K562 (cell line): ENCODE measurements around the gene PRR16. TPM values are rescaled to one million over a fixed set of nuclear protein-coding genes. Genes with fewer than 3 reads are reported as not detected.
A peak's percentile ranks its signal among the peaks of the same experiment; 100 is the strongest.
"Not testable (repeated sequence)": the region's sequence is repeated elsewhere in the genome, so short reads cannot be mapped to it uniquely, and the experiment has no call there.

Experiments
- ATAC-seq: fragments of 200-7000 bp; cut with Tn5 transposase; 3 replicates; pipeline ENCODE4 v1.9.1; 2020; ENCODE audit warnings: moderate library complexity
- BruUV-seq: library from RNA; stranded (reverse); fragments of 400-500 nt; replicated peaks from 2 replicates; lab custom pipeline; 2021; lab: Mats Ljungman, UMichigan
- CTCF ChIA-PET: fragments of 300-600 bp; formaldehyde crosslinking; extraction: SDS; loops from one replicate; lab custom pipeline; 2021; ENCODE audit warnings: low intra/inter-chr PET ratio; lab: Yijun Ruan, JAX
- POLR2A ChIA-PET: fragments of 300-600, 350-650 bp; sonication (Branson Sonifier 250); formaldehyde crosslinking; extraction: SDS; loops from one replicate; lab custom pipeline; 2021; ENCODE audit warnings: antibody characterized with exemption, inconsistent platforms; lab: Yijun Ruan, JAX
- DNase-seq, 4 experiments: peaks; one replicate each; pipeline versions ENCODE4 v3.0.0 to v3.0.0-alpha.2; 2011 to 2018; ENCODE audit warnings: low spot score in 3 of 4, mixed read lengths in 3 of 4; ENCODE audit errors: extremely low read depth in 1 of 4
- FAIRE-seq: peaks from 2 replicates; lab custom pipeline; 2011; peaks lifted over from hg19 to GRCh38; lab: Jason Lieb, UNC
- H2AFZ ChIP-seq: 2 replicates; pipeline ENCODE4 v1.6.0; 2011; ENCODE audit warnings: low read depth, low read length, control low read depth, inconsistent platforms
- H3K27ac ChIP-seq: fragments of 200-600 bp; 3 replicates; pipeline ENCODE4 v1.8.0; 2011; ENCODE audit warnings: low read depth, mild to moderate bottlenecking, control low read depth, inconsistent platforms, low read length, moderate library complexity, mixed read lengths; ENCODE audit errors: extremely low read depth
- H3K27me3 ChIP-seq, 2 experiments: fragments of 300-600 bp in 1 of 2; 2 replicates in 1 of 2; 3 replicates in 1 of 2; pipeline versions ENCODE4 v1.6.0 to v1.8.0; 2011; ENCODE audit warnings: inconsistent platforms in 2 of 2, low read length in 2 of 2, mild to moderate bottlenecking in 1 of 2, mixed read lengths in 1 of 2, moderate library complexity in 1 of 2; ENCODE audit not compliant: control insufficient read depth in 2 of 2, insufficient read depth in 2 of 2
- H3K36me3 ChIP-seq: fragments of 300-600 bp; 3 replicates; pipeline ENCODE4 v1.8.0; 2011; ENCODE audit warnings: mild to moderate bottlenecking, low read length, inconsistent platforms; ENCODE audit not compliant: control insufficient read depth, insufficient read depth
- H3K4me1 ChIP-seq, 2 experiments: fragments of 200-600 bp in 1 of 2; replicated peaks in 1 of 2; 2 replicates in 1 of 2; 3 replicates in 1 of 2; pipeline versions ENCODE4 v1.5.1 to v1.8.0; 2011; ENCODE audit warnings: inconsistent platforms in 2 of 2, low read length in 2 of 2, mild to moderate bottlenecking in 1 of 2, mixed read lengths in 1 of 2, moderate library complexity in 1 of 2; ENCODE audit not compliant: control insufficient read depth in 2 of 2, insufficient read depth in 2 of 2
- H3K4me2 ChIP-seq: 2 replicates; pipeline ENCODE4 v1.6.1; 2011; ENCODE audit warnings: low read length, control low read depth, inconsistent platforms, mixed read lengths; ENCODE audit not compliant: insufficient read depth
- H3K4me3 ChIP-seq: fragments of 200-600 bp; sonication (generic), shearing (Covaris generic); 2 replicates; pipeline ENCODE4 v1.5.1; 2016; ENCODE audit warnings: control low read depth, inconsistent platforms
- H3K79me2 ChIP-seq: fragments of 200-600 bp; 3 replicates; pipeline ENCODE4 v1.8.0; 2011; ENCODE audit warnings: low read length, inconsistent platforms; ENCODE audit not compliant: control insufficient read depth, insufficient read depth
- H3K9ac ChIP-seq, 2 experiments: 2 replicates each; pipeline versions ENCODE4 v1.6.0 to v1.6.1; 2011; ENCODE audit warnings: low read depth in 2 of 2, low read length in 2 of 2, control low read depth in 1 of 2, inconsistent platforms in 1 of 2, mild to moderate bottlenecking in 1 of 2, mixed read lengths in 1 of 2; ENCODE audit not compliant: insufficient read depth in 1 of 2
- H3K9me1 ChIP-seq: one replicate; pipeline ENCODE4 v1.6.0; 2011; ENCODE audit warnings: inconsistent platforms, mild to moderate bottlenecking, low read length, moderate library complexity; ENCODE audit not compliant: control insufficient read depth, insufficient read depth
- H3K9me3 ChIP-seq: replicated peaks from 2 replicates; pipeline ENCODE4 v1.5.1; 2011; ENCODE audit warnings: low read depth, low read length, inconsistent platforms; ENCODE audit not compliant: control insufficient read depth, insufficient read depth
- H4K20me1 ChIP-seq: replicated peaks from 2 replicates; pipeline ENCODE4 v1.6.1; 2011; ENCODE audit warnings: low read length, inconsistent platforms, mixed read lengths; ENCODE audit not compliant: control insufficient read depth, insufficient read depth
- BHLHE40 ChIP-seq: IDR thresholded peaks from 2 replicates; pipeline ENCODE4 v1.6.1; 2011; ENCODE audit warnings: low read length, improper control_type of control experiment
- CTBP1 ChIP-seq: fragments of 450-650 bp; IDR thresholded peaks from 2 replicates; pipeline ENCODE4 v1.6.1; 2016; ENCODE audit warnings: borderline replicate concordance
- CXXC5 ChIP-seq: fragments of 250-450 bp; sonication (Bioruptor Pico); IDR thresholded peaks from 2 replicates; pipeline ENCODE4 v1.8.0; 2022; ENCODE audit warnings: inconsistent platforms, mild to moderate bottlenecking, moderate library complexity
- LEF1 ChIP-seq: fragments of 450-650 bp; IDR thresholded peaks from 2 replicates; pipeline ENCODE4 v1.6.1; 2016; ENCODE audit warnings: mild to moderate bottlenecking
- NR2C1 ChIP-seq, 2 experiments: fragments of 450-650 bp; IDR thresholded peaks; 2 replicates each; pipeline ENCODE4 v1.6.1; 2017; ENCODE audit warnings: mild to moderate bottlenecking in 2 of 2, antibody characterized with exemption in 1 of 2, inconsistent platforms in 1 of 2, missing compliant biosample characterization in 1 of 2, missing genetic modification characterization in 1 of 2
- RAD21 ChIP-seq, 2 experiments: fragments of 250-450 bp in 1 of 2; fragments of 450-650 bp in 1 of 2; sonication (Bioruptor Pico) in 1 of 2; formaldehyde crosslinking in 1 of 2; IDR thresholded peaks in 1 of 2; conservative IDR thresholded peaks in 1 of 2; 2 replicates each; pipeline versions ENCODE4 v1.4.0 to v1.8.0; 2020 to 2022; ENCODE audit warnings: mild to moderate bottlenecking in 2 of 2, moderate library complexity in 1 of 2
- RBM34 ChIP-seq: fragments of 200-400 bp; formaldehyde crosslinking; IDR thresholded peaks from 2 replicates; pipeline ENCODE4 v1.6.1; 2018; ENCODE audit warnings: low read length, borderline replicate concordance; ENCODE audit not compliant: insufficient read depth
- SMARCE1 ChIP-seq: fragments of 450-650 bp; IDR thresholded peaks from 2 replicates; pipeline ENCODE4 v1.7.1; 2016; ENCODE audit warnings: mild to moderate bottlenecking
- TCF3 ChIP-seq: sonication (generic); formaldehyde crosslinking; IDR thresholded peaks from 2 replicates; pipeline ENCODE4 v1.4.0; 2020; ENCODE audit warnings: mild to moderate bottlenecking, missing genetic modification reagents
- TOE1 ChIP-seq, 2 experiments: fragments of 450-650 bp in 1 of 2; sonication (generic) in 1 of 2; formaldehyde crosslinking in 1 of 2; IDR thresholded peaks; 2 replicates each; pipeline versions ENCODE4 v1.7.1 to v1.8.0; 2016 to 2022; ENCODE audit warnings: borderline replicate concordance in 2 of 2, mild to moderate bottlenecking in 2 of 2, antibody characterized with exemption in 1 of 2, inconsistent platforms in 1 of 2, low read depth in 1 of 2, missing genetic modification reagents in 1 of 2, moderate library complexity in 1 of 2
- ZNF143 ChIP-seq: sonication (generic); formaldehyde crosslinking; IDR thresholded peaks from 2 replicates; pipeline ENCODE4 v1.9.0; 2022; ENCODE audit warnings: mild to moderate bottlenecking, missing genetic modification reagents
- WGBS: fragments of 100-300 bp; shearing (Covaris generic); methylation state at CpG from one replicate; pipeline ENCODE4 v1.1.6; 2016; ENCODE audit warnings: low coverage, mixed read lengths; ENCODE audit not compliant: insufficient coverage; ENCODE audit errors: missing lambda C conversion rate; 5-methylcytosine and 5-hydroxymethylcytosine counted together
- in situ Hi-C: fragments of 300-500 bp; cut with MboI; formaldehyde crosslinking; loops from 4 replicates; pipeline ENCODE4 v1.15.0; 2018; ENCODE audit warnings: inconsistent platforms, mixed read lengths
- intact Hi-C: fragments of 100-400 bp; cut with micrococcal nuclease; formaldehyde crosslinking; loops from 2 replicates; pipeline ENCODE4 v1.14.2; 2022
- polyA plus RNA-seq, 8 experiments: library from polyadenylated mRNA; depleted of rRNA in 4 of 8; stranded (reverse) in 5 of 8; unstranded in 3 of 8; fragments of >200 nt; fragmentation: Nextera tagmentation in 2 of 8; fragmentation: Illumina TruSeq in 1 of 8; extraction: Ambion mirVana in 2 of 8; extraction: Trizol in 1 of 8; gene quantifications; 2 replicates each; pipeline versions ENCODE4 v1.2.1 to v1.2.3, GENCODE V29; 2011 to 2014; ENCODE audit warnings: inconsistent platforms in 1 of 8, missing spikeins in 1 of 8
- total RNA-seq, 7 experiments: library from RNA; depleted of rRNA in 6 of 7; stranded (reverse); fragments of >200 nt in 6 of 7; fragmentation: Illumina TruSeq in 2 of 7; extraction: Trizol in 2 of 7; gene quantifications; 2 replicates each; pipeline versions ENCODE4 v1.2.1 to v1.2.3, GENCODE V29; 2011 to 2021; ENCODE audit warnings: low replicate concordance in 1 of 7
- TF ChIP-seq, protein P1 (sequence below): fragments of 250-450 bp; sonication (Bioruptor Pico); IDR thresholded peaks from 2 replicates; pipeline ENCODE4 v1.4.0; 2020; ENCODE audit warnings: mild to moderate bottlenecking, moderate library complexity, borderline replicate concordance
- TF ChIP-seq, protein P2 (sequence below): fragments of 450-650 bp; IDR thresholded peaks from 2 replicates; pipeline ENCODE4 v1.6.1; 2016; ENCODE audit warnings: missing biosample characterization, missing genetic modification characterization

The PRR16 gene
- total and polyA plus RNA-seq, 9 of the 15 experiments (the other 6 are each of a cell fraction or from before 2014, with no cell fraction given), result 0.61 to 10.1 (median 3.3) TPM

- TF ChIP-seq SMARCE1 (0 out of 2 replicates have a peak, but pooled peaks have one; percentile 30), CXXC5 (CRISPR knock-in tag) (peak; percentile 78), LEF1 (peak; percentile 76), TOE1 (IDR thresholded peaks at IDR 0.05; ENCODE audit: borderline replicate concordance) (peak; percentile 87), TOE1 (CRISPR knock-in tag; IDR thresholded peaks at IDR 0.05; ENCODE audit: borderline replicate concordance, low read depth) (no peak), ZNF143 (CRISPR knock-in tag) (no peak), TCF3 (CRISPR knock-in tag) (no peak), CTBP1 (peak; percentile 56; the same call in 1 of the 2 replicates), NR2C1 (IDR thresholded peaks at IDR 0.05) (no peak), NR2C1 (tag; IDR thresholded peaks at IDR 0.05) (no peak), RBM34 (no peak), BHLHE40 (peak; percentile 93), RAD21 (CRISPR knock-in tag; conservative IDR thresholded peaks at IDR 0.05 in 1 of 2, IDR thresholded peaks at IDR 0.05 in 1 of 2) (peak; percentile 81 to 84)
- TF ChIP-seq, protein P1, sequence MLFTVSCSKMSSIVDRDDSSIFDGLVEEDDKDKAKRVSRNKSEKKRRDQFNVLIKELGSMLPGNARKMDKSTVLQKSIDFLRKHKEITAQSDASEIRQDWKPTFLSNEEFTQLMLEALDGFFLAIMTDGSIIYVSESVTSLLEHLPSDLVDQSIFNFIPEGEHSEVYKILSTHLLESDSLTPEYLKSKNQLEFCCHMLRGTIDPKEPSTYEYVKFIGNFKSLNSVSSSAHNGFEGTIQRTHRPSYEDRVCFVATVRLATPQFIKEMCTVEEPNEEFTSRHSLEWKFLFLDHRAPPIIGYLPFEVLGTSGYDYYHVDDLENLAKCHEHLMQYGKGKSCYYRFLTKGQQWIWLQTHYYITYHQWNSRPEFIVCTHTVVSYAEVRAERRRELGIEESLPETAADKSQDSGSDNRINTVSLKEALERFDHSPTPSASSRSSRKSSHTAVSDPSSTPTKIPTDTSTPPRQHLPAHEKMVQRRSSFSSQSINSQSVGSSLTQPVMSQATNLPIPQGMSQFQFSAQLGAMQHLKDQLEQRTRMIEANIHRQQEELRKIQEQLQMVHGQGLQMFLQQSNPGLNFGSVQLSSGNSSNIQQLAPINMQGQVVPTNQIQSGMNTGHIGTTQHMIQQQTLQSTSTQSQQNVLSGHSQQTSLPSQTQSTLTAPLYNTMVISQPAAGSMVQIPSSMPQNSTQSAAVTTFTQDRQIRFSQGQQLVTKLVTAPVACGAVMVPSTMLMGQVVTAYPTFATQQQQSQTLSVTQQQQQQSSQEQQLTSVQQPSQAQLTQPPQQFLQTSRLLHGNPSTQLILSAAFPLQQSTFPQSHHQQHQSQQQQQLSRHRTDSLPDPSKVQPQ (CRISPR knock-in tag), result peak; percentile 61; the same call in 1 of the 2 replicates
- TF ChIP-seq, protein P2, sequence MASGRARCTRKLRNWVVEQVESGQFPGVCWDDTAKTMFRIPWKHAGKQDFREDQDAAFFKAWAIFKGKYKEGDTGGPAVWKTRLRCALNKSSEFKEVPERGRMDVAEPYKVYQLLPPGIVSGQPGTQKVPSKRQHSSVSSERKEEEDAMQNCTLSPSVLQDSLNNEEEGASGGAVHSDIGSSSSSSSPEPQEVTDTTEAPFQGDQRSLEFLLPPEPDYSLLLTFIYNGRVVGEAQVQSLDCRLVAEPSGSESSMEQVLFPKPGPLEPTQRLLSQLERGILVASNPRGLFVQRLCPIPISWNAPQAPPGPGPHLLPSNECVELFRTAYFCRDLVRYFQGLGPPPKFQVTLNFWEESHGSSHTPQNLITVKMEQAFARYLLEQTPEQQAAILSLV, result no peak
Measured at GRCh38 chr5:120457839-120458507, 6.1 kb upstream of the PRR16 start (continued).

- H3K79me2 ChIP-seq, ATAC-seq, H3K27ac ChIP-seq, H3K4me2 ChIP-seq, H4K20me1 ChIP-seq, H3K27me3 ChIP-seq, in situ Hi-C loops, H3K4me3 ChIP-seq, H2AFZ ChIP-seq, DNase-seq, BruUV-seq, H3K4me1 ChIP-seq, H3K9ac ChIP-seq, CTCF ChIA-PET, H3K9me3 ChIP-seq, FAIRE-seq, H3K36me3 ChIP-seq, H3K9me1 ChIP-seq: not testable (repeated sequence)
- intact Hi-C loops, result loop anchor here (5.0 kb wide), 1 partner anchor 366 kb away; no protein-coding TSS in a partner anchor
- POLR2A ChIA-PET, result interaction anchor here (0.6 kb wide), 1 partner anchor 124 kb away, joined by 3 read pairs; no protein-coding TSS in a partner anchor
- WGBS, result 13% methylated on average over 2 of the region's 2 CpGs
Measured at GRCh38 chr5:120458508-120458847, 5.6 kb upstream of the PRR16 start.
